ELR (cell line): ENCODE measurements around the gene KCNH1.

ENCODE experiments used
- DNase-seq: peaks from one replicate; pipeline ENCODE4 v3.0.0-alpha.2; 2015; ENCODE audit warnings: low read depth

KCNH1 gene, protein sequence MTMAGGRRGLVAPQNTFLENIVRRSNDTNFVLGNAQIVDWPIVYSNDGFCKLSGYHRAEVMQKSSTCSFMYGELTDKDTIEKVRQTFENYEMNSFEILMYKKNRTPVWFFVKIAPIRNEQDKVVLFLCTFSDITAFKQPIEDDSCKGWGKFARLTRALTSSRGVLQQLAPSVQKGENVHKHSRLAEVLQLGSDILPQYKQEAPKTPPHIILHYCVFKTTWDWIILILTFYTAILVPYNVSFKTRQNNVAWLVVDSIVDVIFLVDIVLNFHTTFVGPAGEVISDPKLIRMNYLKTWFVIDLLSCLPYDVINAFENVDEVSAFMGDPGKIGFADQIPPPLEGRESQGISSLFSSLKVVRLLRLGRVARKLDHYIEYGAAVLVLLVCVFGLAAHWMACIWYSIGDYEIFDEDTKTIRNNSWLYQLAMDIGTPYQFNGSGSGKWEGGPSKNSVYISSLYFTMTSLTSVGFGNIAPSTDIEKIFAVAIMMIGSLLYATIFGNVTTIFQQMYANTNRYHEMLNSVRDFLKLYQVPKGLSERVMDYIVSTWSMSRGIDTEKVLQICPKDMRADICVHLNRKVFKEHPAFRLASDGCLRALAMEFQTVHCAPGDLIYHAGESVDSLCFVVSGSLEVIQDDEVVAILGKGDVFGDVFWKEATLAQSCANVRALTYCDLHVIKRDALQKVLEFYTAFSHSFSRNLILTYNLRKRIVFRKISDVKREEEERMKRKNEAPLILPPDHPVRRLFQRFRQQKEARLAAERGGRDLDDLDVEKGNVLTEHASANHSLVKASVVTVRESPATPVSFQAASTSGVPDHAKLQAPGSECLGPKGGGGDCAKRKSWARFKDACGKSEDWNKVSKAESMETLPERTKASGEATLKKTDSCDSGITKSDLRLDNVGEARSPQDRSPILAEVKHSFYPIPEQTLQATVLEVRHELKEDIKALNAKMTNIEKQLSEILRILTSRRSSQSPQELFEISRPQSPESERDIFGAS

GRCh38 chr1:211133836-211134669 is at the start of gene KCNH1:
TSS of gene KCNH1 (minus strand) at chr1:211134148. CDS start at chr1:211133945, 203 bp downstream.
- peak; percentile 85 for DNase-seq

- DNase-seq = peak; percentile 43
Observed at GRCh38 chr1:211182746-211183145, 48.8 kb upstream of the KCNH1 start.

- peak; percentile 34 for DNase-seq
Observed at GRCh38 chr1:211174375-211174774, 40.4 kb upstream of the KCNH1 start.

GRCh38 chr1:211172657-211173056 is 38.7 kb upstream of the KCNH1 start:
- DNase-seq = no peak

DNA sequence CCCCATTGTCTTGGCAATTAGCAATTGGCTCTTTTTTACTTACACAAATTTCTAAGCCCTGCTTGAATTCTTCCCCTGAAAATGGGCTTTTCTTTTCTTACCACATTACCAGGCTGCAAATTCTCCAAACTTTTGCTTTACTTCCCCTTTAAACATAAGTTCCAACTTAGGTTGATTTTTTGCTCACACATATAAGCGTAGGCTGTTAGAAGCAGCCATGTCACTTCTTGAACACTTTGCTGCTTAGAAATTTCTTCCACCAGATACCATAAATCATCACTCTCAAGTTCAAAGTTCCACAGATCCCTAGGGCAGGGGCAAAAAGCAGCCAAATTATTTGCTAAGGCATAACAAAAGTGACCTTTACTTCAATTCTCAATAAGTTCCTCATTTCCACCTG is 35.4 kb upstream of the KCNH1 start:
- DNase-seq = no peak

DNA sequence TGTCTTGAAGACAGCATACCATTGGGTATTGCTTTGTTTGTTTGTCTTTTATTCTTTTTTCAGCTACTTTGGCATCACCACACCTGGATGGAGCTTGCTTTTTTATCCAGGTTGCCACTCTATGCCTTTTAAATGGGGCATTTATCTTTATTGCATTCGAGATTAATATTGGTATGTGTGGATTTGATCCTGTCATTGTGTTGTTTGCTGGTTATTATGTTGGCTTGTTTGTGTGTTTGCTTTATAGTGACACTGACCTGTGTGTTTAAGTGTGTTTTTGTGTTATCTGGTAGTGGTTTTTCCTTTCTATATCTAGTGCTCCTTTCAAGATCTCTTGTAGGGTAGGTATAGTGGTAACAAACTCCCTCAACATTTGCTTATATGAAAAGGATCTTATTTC is 24.9 kb upstream of the KCNH1 start:
- no peak for DNase-seq

- no peak for DNase-seq
Observed at GRCh38 chr1:211155040-211155439, 21.1 kb upstream of the KCNH1 start.

DNA sequence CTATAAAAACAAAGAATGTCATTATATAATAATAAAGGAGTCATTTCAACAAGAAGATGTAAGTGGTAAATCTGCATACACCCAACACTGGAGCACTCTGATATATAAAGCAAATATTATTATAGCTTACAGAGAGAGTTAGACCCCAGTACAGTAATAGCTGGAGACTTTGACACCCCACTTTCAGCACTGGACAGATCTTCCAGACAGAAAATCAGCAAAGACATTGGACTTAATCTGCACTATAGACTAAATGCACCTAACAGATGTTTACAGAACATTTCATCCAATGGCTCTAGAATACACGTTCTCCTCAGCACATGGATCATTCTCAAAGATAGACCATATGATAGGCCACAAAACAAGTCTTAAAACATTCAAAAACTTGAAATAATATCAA is 20.0 kb upstream of the KCNH1 start:
- DNase-seq = no peak

- DNase-seq = no peak
Observed at GRCh38 chr1:211148366-211148765, 14.4 kb upstream of the KCNH1 start.

DNA sequence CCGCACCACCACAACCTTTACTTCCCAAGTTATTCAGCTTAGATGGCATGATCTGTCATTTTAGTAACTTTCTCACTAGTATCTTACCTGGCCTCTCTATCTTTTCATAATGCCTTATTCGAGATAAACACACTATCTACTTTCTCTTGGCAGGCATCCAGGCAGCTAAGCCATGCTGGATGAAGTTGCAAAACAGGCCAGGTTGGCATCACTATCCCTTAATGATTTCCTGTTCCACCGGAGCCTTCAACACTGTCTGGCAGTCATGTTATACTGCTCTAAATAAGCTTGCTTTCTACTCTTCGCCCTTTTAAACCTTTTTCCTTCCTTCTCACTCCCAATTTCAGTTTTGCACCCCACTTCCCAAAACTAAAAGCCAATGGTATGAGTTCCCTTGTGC is 12.0 kb upstream of the KCNH1 start:
- DNase-seq = no peak

DNA sequence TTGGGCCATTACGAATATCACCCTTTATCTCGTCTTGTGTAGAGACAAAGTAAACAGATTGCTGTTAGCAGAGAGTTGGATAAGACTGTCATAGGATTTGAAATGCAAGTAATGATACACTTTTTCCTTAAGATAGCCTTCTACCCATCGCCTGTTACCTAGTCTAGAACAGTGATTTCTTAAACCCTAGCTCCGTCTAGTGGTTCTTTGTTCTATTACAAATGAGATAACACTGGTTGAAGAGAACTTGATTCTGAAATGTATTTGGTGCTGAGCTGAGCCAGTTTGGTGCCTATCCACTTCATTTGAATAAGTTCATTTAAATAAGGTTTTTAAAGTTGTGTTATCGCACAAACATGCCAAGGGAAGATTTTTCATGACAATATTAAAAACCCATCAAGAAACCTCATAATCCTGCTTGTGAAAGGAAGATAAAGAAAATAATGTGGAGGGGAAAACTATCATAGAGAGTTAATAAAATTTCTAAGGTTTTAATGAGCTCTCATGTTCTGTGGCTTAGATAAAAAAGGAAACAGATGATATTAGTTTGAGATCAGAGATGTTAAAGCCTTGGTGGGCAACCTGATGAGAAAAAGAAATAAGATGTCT is 1.5 kb upstream of the KCNH1 start:
- peak; percentile 73 for DNase-seq

GRCh38 chr1:211133393-211133835 is 534 bp downstream of the KCNH1 start:
- DNase-seq = peak; percentile 32

- DNase-seq = no peak
Observed at GRCh38 chr1:211132721-211133392, 1.1 kb downstream of the KCNH1 start.

DNA sequence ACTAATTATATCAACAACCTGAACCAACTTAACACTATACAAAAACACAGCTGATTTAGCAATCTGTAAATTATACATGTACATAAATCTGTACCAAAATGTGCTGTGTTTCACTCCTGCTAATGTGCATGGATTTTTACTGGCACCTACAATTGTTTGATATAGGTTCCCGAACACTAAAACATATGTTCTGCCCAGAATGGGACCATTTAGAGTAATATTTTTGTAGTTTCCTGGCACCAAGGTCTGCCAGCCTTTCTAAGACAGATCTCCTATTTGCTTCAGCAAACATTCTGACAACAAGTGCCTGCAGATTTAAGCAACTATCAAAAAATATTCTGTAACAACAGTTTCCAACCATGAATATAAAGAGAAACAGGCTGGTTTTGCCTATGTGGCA is 4.2 kb downstream of the KCNH1 start:
- no peak for DNase-seq

DNA sequence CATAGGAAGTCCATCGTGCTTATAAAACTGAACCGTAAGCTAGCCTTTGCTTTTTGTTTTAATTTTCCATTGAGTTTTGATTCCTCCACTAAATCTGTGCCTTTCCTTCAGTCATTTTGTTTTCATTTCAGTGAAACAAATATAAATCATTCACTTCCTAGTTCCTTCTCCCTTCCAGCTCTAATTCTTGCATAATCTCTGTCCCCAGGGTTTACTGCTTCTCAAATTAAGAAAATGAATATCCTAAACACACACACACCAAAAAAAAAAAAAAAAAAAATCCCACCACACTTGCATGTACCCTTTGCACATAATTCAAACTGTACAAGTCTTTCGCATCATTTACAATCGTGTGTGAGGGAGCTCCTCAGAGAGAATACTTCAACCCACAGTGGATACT is 6.8 kb downstream of the KCNH1 start:
- DNase-seq = no peak

DNA sequence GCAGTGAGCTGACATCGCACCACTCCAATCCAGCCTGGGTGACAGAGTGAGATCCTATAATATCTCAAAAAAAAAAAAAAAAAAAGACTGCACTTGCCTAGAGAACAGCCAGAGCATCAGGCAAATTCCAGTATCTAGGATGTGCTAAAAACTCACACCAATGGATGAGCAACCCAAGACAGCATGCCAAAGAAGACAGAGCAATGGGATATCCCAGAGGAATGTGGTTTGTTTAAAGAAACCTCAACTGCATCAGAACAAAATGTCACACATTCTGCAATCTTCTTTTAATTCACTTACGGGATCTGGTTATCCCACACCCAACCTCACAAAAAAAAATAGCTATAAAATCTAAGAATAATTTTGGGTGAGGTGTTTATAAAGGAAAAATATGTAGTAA is 7.3 kb downstream of the KCNH1 start:
- DNase-seq = no peak

DNA sequence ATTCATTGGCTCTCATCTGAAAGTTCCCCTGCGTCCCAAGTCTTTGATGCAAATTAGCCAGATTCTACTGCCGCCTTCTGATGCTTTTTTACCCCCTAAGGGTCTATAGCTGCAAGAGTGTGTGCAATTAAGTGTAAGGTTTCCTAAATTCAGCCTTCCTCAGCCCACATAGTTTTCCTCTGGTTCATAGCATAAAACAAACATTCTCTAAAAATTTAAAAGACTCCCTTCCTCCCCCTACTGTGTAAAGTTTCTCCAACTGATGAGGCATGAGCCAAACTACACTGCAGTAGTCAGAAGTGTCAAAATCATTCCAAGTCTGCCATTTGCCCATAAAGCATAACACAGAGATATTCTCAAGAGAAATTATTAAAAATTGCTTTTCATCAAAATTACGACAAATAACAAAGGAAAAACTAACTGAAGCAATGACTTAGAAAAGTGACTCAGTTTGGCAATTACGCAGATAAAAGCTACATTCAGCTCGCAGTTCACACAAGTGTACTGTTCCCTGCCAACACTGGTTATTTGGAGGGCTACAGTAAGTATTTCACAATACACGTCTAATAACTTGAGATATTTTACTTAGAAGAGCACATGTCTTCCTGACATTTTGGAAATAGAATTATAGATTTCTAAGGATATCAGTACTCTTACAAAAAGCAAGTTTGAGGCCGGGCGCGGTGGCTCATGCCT is 15.4 kb downstream of the KCNH1 start:
- DNase-seq = peak; percentile 23

- DNase-seq = no peak
Observed at GRCh38 chr1:211114446-211114845, 19.5 kb downstream of the KCNH1 start.

DNA sequence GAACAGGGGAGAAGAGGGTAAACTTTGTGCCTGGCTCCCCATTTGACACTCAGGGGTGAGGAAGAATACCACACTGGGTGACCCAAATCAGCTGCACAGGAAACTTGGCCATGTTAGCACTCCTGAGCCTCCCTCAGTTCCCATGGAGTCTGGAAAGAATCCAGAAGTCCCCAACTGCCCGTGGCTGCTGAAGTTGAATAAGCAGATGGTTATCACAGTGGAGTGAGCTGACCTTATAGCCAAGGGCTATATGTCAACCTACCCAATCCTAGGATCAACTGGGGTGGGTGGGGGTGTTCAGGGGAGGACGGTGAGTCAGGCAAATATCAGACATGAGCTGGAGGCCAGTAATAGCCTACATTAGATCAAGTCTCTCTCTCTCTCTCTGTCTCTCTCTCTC is 20.4 kb downstream of the KCNH1 start:
- peak; percentile 10 for DNase-seq

DNA sequence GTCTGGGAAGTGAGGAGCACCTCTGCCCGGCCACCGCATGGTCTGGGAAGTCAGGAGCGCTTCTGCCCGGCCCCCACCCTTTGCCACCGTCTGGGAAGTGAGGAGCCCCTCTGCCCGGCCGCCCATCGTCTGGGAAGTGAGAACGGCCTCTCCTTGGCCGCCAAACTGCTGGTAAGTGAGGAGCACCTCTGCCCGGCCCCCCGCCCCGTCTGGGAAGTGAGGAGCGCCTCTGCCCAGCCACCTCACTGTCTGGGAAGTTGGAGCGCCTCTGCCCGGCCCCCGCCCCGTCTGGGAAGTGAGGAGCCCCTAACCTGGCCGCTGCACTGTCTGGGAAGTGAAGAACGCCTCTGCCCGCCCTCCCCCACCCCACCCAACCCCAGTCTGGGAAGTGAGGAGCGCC is 22.6 kb downstream of the KCNH1 start:
- DNase-seq = no peak
